Spleen (tissue), 11 donors: ENCODE data around the gene ST7. TPM values are rescaled to one million over a fixed set of nuclear protein-coding genes. Genes with fewer than 3 reads are reported as not detected.

Source experiments
- DNase-seq: peaks from one replicate; pipeline ENCODE4 v3.0.0-alpha.2; 2020
- H3K27ac ChIP-seq, 8 donors: fragments of 200-600 bp; sonication (generic) in 7 of 8; 1 replicate in 4 of 8; 2 replicates in 4 of 8; pipeline versions ENCODE4 v1.5.0 to v1.8.0; 2016 to 2021; ENCODE audit warnings: inconsistent platforms in 4 of 8, mild to moderate bottlenecking in 4 of 8, moderate library complexity in 1 of 8
- H3K27me3 ChIP-seq, 7 donors: fragments of 200-600 bp; sonication (generic) in 6 of 7; replicated peaks in 1 of 7; 1 replicate in 4 of 7; 2 replicates in 3 of 7; pipeline versions ENCODE4 v1.5.0 to v1.8.0; 2016 to 2021; ENCODE audit warnings: inconsistent platforms in 3 of 7, mild to moderate bottlenecking in 1 of 7
- H3K36me3 ChIP-seq, 6 donors: fragments of 200-600 bp; sonication (generic) in 5 of 6; 1 replicate in 4 of 6; 2 replicates in 2 of 6; pipeline versions ENCODE4 v1.5.0 to v1.8.0; 2016 to 2021; ENCODE audit warnings: inconsistent platforms in 2 of 6
- H3K4me1 ChIP-seq, 6 donors: fragments of 200-600 bp; sonication (generic) in 5 of 6; 1 replicate in 3 of 6; 2 replicates in 3 of 6; pipeline versions ENCODE4 v1.5.0 to v1.8.0; 2016 to 2021; ENCODE audit warnings: inconsistent platforms in 3 of 6
- H3K4me3 ChIP-seq, 8 donors: fragments of 200-600 bp; sonication (generic) in 7 of 8; 1 replicate in 4 of 8; 2 replicates in 4 of 8; pipeline versions ENCODE4 v1.5.0 to v1.8.0; 2016 to 2021; ENCODE audit warnings: inconsistent platforms in 4 of 8, mild to moderate bottlenecking in 4 of 8, moderate library complexity in 2 of 8
- H3K9me3 ChIP-seq, 8 donors: fragments of 200-600 bp; sonication (generic) in 7 of 8; 1 replicate in 4 of 8; 2 replicates in 4 of 8; pipeline versions ENCODE4 v1.5.0 to v1.8.0; 2016 to 2021; ENCODE audit warnings: inconsistent platforms in 4 of 8
- CTCF ChIP-seq, 11 experiments: fragments of 200-600 bp in 7 of 11; fragments of 450-650 bp in 4 of 11; sonication (generic) in 4 of 11; IDR thresholded peaks in 8 of 11; conservative IDR thresholded peaks in 3 of 11; 1 replicate in 7 of 11; 2 replicates in 4 of 11; pipeline versions ENCODE4 v1.4.0 to v1.8.0; 2016 to 2021; ENCODE audit warnings: antibody characterized with exemption in 11 of 11, inconsistent platforms in 4 of 11, mild to moderate bottlenecking in 1 of 11
- POLR2A ChIP-seq, 3 donors: fragments of 450-650 bp; IDR thresholded peaks; one replicate each; pipeline ENCODE4 v1.5.1; 2017; ENCODE audit warnings: antibody characterized with exemption in 3 of 3, mild to moderate bottlenecking in 1 of 3
- POLR2AphosphoS5 ChIP-seq, 3 donors: sonication (generic); formaldehyde crosslinking; IDR thresholded peaks; one replicate each; pipeline ENCODE4 v1.5.1; 2017; ENCODE audit warnings: antibody characterized with exemption in 3 of 3
- WGBS, 5 donors: extraction: QIAGEN DNeasy Blood & Tissue Kit in 3 of 5; methylation state at CpG; one replicate each; pipeline versions ENCODE4 v1.1.5 to v1.1.7; 2013 to 2018; 5-methylcytosine and 5-hydroxymethylcytosine counted together
- intact Hi-C: fragments of 100-400 bp; cut with DNase I; formaldehyde crosslinking; loops from one replicate; pipeline ENCODE4 v1.15.0; 2023; ENCODE audit warnings: low total_unique reads
- polyA plus RNA-seq, 3 donors: library from polyadenylated mRNA; stranded (reverse); fragments of 200-250 nt; gene quantifications; one replicate each; pipeline ENCODE4 v1.2.1, GENCODE V29; 2013
- total RNA-seq, 7 donors: library from RNA; depleted of rRNA in 3 of 7; stranded (reverse); fragments of >200 nt in 3 of 7; fragmentation: NEBNext Ultra II Directional in 4 of 7; extraction: Animal tissue kit (Norgen Biotek cat#: 25700) in 4 of 7; gene quantifications; one replicate each; pipeline versions ENCODE4 v1.1.0 to v1.2.1, GENCODE V29; 2016 to 2021
- donor health status: healthy with polysubstance abuse.
- donor health status: DM: no; HTN: no; CAD: no; lungs with moderate emphysema.
- donor health status: DM: no; HTN: no; CAD: no.
- donor health status: Bipolar disorder and iron deficiency.
- donor health status: healthy.
- donor health status: DM: no; HTN: no; CAD: no.
- donor health status: DM: yes; HTN: yes; CAD: no.

ST7 gene
- total and polyA plus RNA-seq, 10 donors: 4.7 to 36.4 (median 15.8) TPM

- Histone ChIP-seq H3K9me3 (peaks cover 0 to 11% (median 0%) of the 10 kb centered on the region in 8 donors), H3K4me1 (no peaks in the 10 kb centered on the region), H3K4me3 (no peak overlapping the region), H3K36me3 (no peaks in the 10 kb centered on the region), H3K27me3 (peaks cover 0 to 4% (median 0%) of the 10 kb centered on the region in 7 donors), H3K27ac (no peak overlapping the region)
- 74 to 88% (median 83%) methylated on average over 5 of the region's 5 CpGs for WGBS, 5 donors
- intact Hi-C loops: no loop called here
- DNase-seq: no peak
- TF ChIP-seq POLR2AphosphoS5 (IDR thresholded peaks at IDR 0.05): no peak
- no peak for TF ChIP-seq POLR2A (IDR thresholded peaks at IDR 0.05)
- no peak for TF ChIP-seq CTCF (IDR thresholded peaks at IDR 0.05 in 8 of 11, conservative IDR thresholded peaks at IDR 0.05 in 3 of 11)
These were observed 316.1 kb downstream of the ST7 start for GRCh38 chr7:117269417-117269816.

- Histone ChIP-seq H3K4me3 (no peak overlapping the region), H3K27me3 (peaks cover 0 to 4% (median 0%) of the 10 kb centered on the region in 7 donors), H3K4me1 (no peaks in the 10 kb centered on the region), H3K27ac (no peak overlapping the region), H3K9me3 (peaks cover 0 to 11% (median 0%) of the 10 kb centered on the region in 8 donors), H3K36me3 (no peaks in the 10 kb centered on the region)
- 78 to 93% (median 79%) methylated on average over 3 of the region's 3 CpGs for WGBS, 5 donors
- intact Hi-C loops: no loop called here
- TF ChIP-seq POLR2A (IDR thresholded peaks at IDR 0.05): no peak
- no peak for TF ChIP-seq CTCF (IDR thresholded peaks at IDR 0.05 in 8 of 11, conservative IDR thresholded peaks at IDR 0.05 in 3 of 11)
- TF ChIP-seq POLR2AphosphoS5 (IDR thresholded peaks at IDR 0.05): no peak
- DNase-seq: no peak
These were observed 316.6 kb downstream of the ST7 start for GRCh38 chr7:117269886-117270285.

- Histone ChIP-seq H3K4me3 (no peak overlapping the region), H3K36me3 (no peaks in the 10 kb centered on the region), H3K27me3 (peaks cover 0 to 4% (median 0%) of the 10 kb centered on the region in 7 donors), H3K9me3 (peaks cover 0 to 11% (median 0%) of the 10 kb centered on the region in 8 donors), H3K4me1 (no peaks in the 10 kb centered on the region), H3K27ac (no peak overlapping the region)
- intact Hi-C loops: no loop called here
- TF ChIP-seq CTCF (IDR thresholded peaks at IDR 0.05 in 8 of 11, conservative IDR thresholded peaks at IDR 0.05 in 3 of 11): no peak
- TF ChIP-seq POLR2AphosphoS5 (IDR thresholded peaks at IDR 0.05): no peak
- no peak for TF ChIP-seq POLR2A (IDR thresholded peaks at IDR 0.05)
- 70 to 78% (median 75%) methylated on average over 9 of the region's 9 CpGs for WGBS, 5 donors
- DNase-seq: no peak
These were observed 317.1 kb downstream of the ST7 start for GRCh38 chr7:117270371-117270770.

GRCh38 chr7:117271566-117271965 is 318.3 kb downstream of the ST7 start:
- peaks cover 0 to 4% (median 0%) of the 10 kb centered on the region in 7 donors for H3K27me3 ChIP-seq
- intact Hi-C loops: no loop called here
- no peak for DNase-seq
- 78 to 92% (median 88%) methylated on average over 3 of the region's 3 CpGs for WGBS, 5 donors
- H3K4me1 ChIP-seq: no peaks in the 10 kb centered on the region
- TF ChIP-seq POLR2AphosphoS5 (IDR thresholded peaks at IDR 0.05): no peak
- TF ChIP-seq CTCF (IDR thresholded peaks at IDR 0.05 in 8 of 11, conservative IDR thresholded peaks at IDR 0.05 in 3 of 11): no peak
- no peak for TF ChIP-seq POLR2A (IDR thresholded peaks at IDR 0.05)
- H3K4me3 ChIP-seq: no peak overlapping the region
- H3K9me3 ChIP-seq: peaks cover 0 to 2% (median 0%) of the 10 kb centered on the region in 8 donors
- H3K36me3 ChIP-seq: no peaks in the 10 kb centered on the region
- H3K27ac ChIP-seq: no peak overlapping the region
